Globus pallidus (tissue), 1 donor: Measurements from ENCODE around the gene DNAJC7.
"Not testable (repeated sequence)": the region's sequence is repeated elsewhere in the genome, so short reads cannot be mapped to it uniquely, and the experiment has no call there.

Experiments used
- DNase-seq: peaks from one replicate; pipeline ENCODE4 v3.0.0-alpha.2; 2015; ENCODE audit warnings: low spot score

DNAJC7 gene

DNA sequence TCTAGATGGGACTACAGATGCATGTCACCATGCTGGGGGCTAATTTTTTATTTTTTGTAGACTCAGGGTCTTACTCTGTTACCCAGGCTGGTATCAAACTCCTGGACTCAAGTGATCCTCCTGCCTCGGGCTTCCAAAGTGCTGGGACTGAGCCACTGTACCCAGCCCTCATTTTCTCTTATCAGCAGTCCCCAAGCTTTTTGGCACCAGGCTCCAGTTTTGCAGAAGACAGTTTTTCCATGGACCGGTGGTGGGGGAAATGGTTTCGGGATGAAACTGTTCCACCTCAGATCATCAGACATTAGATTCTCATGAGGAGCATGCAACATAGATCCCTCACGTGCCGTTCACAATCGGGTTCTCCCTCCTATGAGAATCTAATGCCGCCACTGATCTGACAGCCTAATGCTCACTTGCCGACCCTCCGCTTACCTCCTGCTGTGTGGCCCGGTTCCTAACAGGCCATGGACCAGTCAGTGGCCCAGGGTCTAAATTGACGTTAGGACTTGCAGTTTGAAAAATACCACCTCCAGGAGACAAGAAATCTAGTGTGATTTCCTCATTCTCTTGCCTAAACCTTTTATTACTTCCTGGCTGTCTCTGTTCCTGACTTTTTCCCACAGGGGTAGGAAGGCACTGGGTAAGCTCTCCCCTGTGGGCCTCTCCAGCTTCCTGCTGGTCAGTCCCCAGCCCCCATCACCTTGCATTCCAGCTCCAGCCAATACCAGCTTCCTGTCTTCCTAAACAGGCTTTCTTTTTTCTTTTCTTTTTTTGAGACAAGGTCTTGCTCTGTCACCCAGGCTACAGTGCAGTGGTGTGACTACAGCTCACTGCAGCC lies 60.0 kb downstream of the DNAJC7 start:
- DNase-seq, result no peak

GRCh38 chr17:41956522-41956921 lies 60.7 kb downstream of the DNAJC7 start:
- DNase-seq, result no peak

GRCh38 chr17:41948762-41949460 lies 68.3 kb downstream of the DNAJC7 start:
- no peak for DNase-seq

- DNase-seq, result no peak
Measured at GRCh38 chr17:41944943-41945342, 72.3 kb downstream of the DNAJC7 start.

GRCh38 chr17:41943492-41943891 lies 73.7 kb downstream of the DNAJC7 start:
- no peak for DNase-seq

DNA sequence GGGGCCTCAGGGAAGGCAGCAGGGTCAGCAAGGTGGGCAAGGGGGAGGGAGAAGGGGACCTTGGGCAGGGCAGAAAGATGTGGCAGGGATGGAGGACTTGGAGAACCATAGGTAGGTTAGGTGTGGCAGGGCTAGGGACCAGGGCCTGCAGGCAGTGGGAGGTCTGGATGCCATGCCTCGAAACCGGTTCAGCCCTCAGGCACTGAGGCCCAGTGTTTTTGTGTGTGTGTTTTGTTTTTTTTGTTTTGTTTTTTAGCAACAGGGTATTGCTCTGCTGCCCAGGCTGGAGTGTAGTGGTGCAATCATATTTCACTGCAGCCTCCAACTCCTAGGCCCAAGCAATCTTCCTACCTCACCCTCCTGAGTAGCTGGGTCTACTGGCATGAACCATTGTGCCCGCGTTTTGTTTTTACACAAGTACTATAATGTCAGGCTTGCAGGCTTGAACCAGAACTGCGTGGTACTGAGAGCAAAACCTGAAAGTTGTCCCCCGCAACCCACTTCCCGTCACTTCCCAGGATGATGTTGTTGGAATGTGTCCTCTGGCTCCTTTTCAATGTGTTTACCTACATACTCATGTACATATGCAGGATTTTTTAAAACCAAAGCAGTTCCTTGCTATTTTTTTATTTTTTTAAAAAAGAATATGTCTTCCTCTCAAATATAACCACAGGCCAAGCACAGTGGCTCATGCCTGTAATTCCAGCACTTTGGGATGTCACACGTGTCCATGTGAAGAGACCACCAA lies 74.4 kb downstream of the DNAJC7 start:
- DNase-seq, result no peak

DNA sequence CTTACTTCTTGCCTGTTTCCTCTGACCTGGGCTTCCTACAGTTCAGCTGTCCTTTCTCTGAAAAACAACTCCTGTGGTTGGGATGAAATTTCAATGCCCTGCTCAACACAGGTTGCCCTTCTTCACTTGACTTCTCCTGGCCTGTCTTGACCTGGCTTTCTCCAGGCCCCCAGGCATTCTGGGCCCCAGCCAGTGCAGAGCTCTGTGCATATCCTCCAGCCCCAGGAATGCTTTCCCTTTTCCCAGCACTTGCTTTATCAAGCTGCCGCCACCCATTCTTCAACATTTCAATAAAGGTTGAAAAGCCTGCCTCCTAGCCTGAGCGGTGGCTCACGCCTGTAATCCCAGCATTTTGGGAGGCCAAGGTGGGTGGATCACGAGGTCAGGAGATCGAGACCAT lies 76.1 kb downstream of the DNAJC7 start:
- no peak for DNase-seq

DNA sequence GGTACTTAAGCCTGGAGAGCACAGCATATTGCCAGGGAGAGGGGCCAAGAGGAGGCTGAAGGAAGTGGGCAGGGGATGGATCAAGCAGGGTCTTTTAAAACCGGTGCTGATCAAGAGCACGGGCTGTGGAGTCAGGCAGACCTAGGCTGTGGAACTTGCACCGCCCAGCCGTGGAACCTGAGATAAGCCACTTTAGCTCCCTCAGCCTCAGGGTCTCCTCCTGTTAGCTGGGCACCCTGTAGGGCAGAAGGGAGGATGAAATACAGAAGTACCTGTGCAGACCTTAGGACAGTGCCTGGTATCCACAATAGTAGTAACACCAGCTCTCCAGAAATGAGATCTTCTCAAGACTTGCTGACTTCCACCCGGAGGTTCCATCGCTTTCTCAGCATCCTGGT lies 77.5 kb downstream of the DNAJC7 start:
- no peak for DNase-seq

GRCh38 chr17:41939044-41939692 lies 78.1 kb downstream of the DNAJC7 start:
- DNase-seq, result no peak

DNA sequence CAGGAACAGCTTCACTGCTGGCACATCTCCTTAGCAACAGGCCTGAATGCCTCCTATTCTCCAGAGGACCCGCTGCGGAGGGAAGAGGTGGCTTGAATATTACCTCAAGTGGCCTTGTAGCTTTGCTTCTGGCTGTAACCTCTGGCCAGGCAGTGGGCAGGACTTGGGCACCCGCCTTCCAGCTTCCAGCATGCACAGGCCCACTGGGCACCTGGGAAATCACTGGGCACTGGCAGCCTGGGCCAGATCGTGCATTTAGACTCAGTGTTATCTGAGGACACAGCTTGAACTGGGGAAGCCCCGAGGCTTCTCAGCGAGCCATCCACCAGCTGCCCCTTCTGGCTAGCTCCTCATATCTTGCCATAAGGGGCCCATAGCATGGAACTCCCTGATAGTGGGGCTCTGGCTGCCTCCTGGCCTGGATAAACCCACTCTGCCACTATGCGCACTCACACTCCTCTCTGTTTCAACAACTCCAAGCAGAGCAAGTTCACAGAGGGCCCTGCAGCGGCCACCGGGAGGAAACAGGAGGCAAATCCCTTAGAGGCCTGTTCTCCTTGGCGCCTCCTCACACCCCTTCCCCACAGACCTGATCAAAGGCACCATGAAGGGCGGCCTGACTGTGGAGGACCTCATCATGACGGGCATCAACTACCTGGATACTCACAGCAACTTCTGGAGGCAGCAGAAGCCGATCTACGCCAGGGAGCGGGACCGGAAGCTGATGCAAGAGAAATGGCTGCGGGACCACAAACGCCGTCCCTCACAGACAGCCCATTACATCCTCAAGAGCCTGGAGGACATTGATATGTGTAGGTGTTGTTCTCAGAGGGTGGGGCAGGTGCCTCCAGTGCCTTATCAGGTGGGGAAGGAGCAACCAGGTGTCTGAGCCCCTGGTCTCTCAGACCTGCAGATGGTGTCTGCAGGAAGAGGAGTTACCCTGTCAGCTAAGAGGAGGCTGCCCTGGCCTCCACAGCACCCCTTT lies 79.0 kb downstream of the DNAJC7 start:
- no peak for DNase-seq

DNA sequence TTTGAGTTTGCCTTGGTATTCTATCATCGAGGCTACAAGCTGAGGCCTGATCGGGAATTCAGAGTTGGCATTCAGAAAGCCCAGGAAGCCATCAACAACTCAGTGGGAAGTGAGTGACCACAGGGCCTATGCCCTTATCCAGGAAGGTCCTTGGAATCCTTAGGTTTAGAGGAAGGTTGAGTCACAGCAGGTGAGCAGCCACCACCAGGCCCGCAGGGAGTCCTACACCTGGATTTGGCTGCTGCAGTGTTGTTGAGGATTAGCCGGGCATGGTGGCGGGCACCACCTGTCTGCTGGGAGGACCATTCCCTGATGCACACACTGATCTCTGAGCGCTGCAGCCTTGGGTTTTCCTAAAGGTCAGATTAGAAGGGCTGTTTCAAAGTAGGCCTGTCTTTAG lies 81.6 kb downstream of the DNAJC7 start:
- no peak for DNase-seq

DNA sequence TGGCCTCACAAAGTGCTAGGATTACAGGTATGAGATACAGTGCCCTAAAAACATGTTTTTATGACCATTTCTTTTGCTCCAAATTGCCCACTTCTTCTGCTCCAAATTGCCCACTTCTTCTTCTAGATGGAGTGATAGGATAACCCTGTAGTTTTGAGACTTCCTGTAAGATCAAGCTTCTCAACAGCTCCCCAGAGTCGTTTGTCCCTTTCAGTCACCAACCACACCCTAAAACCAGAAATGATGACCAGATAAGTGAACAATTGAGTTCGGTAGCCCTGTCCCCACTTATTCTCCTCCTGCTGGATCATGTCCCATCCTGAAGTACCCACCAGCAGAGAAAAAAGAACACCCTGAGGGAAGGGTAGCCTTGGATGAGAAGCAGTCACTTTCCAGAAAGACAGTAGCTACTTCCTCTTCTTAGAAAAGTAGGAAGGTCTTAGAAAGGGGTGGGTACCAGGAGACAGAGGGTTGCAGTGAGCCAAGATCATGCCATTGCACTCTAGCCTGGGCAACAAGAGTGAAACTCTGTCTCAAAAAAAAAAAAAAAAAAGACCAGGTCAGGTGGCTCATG lies 84.3 kb downstream of the DNAJC7 start:
- DNase-seq, result peak; percentile 23

- DNase-seq, result not testable (repeated sequence)
Measured at GRCh38 chr17:41931715-41932114, 85.5 kb downstream of the DNAJC7 start.

- DNase-seq, result not testable (repeated sequence)
Measured at GRCh38 chr17:41930833-41931156, 86.4 kb downstream of the DNAJC7 start.

GRCh38 chr17:41930009-41930832 lies 87.0 kb downstream of the DNAJC7 start, which contains the start of gene ODAD4:
Gene ODAD4, plus strand, starts transcription at chr17:41930617. Its CDS starts 107 bp downstream, at chr17:41930724.
- peak; percentile 95 for DNase-seq

DNA sequence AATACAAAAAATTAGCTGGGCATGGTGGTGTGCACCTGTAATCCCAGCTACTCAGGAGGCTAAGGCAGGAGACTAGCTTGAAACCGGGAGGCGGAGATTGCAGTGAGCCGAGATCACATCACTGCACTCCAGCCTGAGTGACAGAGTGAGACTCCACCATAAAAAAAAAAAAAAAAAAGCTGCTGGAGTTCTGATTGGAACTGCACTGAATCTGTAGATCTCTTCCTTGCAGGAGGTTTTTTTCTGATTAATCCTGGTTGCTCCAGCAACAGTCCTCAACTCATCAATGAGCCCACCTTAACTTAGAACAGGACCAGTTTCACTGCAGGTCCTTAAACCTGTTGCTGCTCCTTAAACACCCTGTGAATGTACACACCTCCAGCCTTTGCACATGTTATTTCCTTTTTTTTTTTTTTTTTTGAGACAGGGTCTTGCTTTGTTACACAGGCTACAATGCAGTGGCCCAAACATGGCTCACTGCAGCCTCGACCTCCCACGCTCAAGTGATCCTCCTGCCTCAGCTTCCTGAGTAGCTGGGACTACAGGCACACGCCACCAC lies 88.5 kb downstream of the DNAJC7 start:
- no peak for DNase-seq
